Body of pancreas (tissue), 4 donors: ENCODE data around the gene TCOF1. TPM values are rescaled to one million over a fixed set of nuclear protein-coding genes. Genes with fewer than 3 reads are reported as not detected.

ENCODE experiments used
- ATAC-seq: fragments of 150-250 bp; one replicate; pipeline ENCODE4 v1.9.1; 2016
- DNase-seq, 4 donors: peaks; one replicate each; pipeline ENCODE4 v3.0.0-alpha.2; 2019
- H3K27ac ChIP-seq, 4 donors: fragments of 200-600 bp; sonication (generic); 1 replicate in 3 of 4; 2 replicates in 1 of 4; pipeline versions ENCODE4 v1.5.1 to v1.6.1; 2016 to 2019; ENCODE audit warnings: mild to moderate bottlenecking in 1 of 4, mixed read lengths in 1 of 4, moderate library complexity in 1 of 4
- H3K27me3 ChIP-seq, 2 donors: fragments of 200-600 bp; sonication (generic); one replicate each; pipeline ENCODE4 v1.6.0; 2016; ENCODE audit warnings: mild to moderate bottlenecking in 1 of 2
- H3K36me3 ChIP-seq, 2 donors: fragments of 200-600 bp; sonication (generic); replicated peaks in 1 of 2; 2 replicates each; pipeline ENCODE4 v1.5.1; 2016; ENCODE audit warnings: low read depth in 2 of 2; ENCODE audit not compliant: insufficient read depth in 1 of 2
- H3K4me1 ChIP-seq: fragments of 200-600 bp; sonication (generic); one replicate; pipeline ENCODE4 v1.6.0; 2016
- H3K4me3 ChIP-seq, 2 donors: fragments of 200-600 bp; sonication (generic); 1 replicate in 1 of 2; 2 replicates in 1 of 2; pipeline ENCODE4 v1.5.1; 2016 to 2019
- H3K9me3 ChIP-seq, 3 donors: fragments of 200-600 bp; sonication (generic); 1 replicate in 2 of 3; 2 replicates in 1 of 3; pipeline ENCODE4 v1.5.1; 2016
- CTCF ChIP-seq, 7 experiments: fragments of 450-650 bp in 4 of 7; fragments of 200-600 bp in 3 of 7; sonication (generic) in 3 of 7; IDR thresholded peaks; one replicate each; pipeline ENCODE4 v1.5.1; 2016 to 2019; ENCODE audit warnings: antibody characterized with exemption in 7 of 7
- POLR2A ChIP-seq, 3 donors: fragments of 450-650 bp; IDR thresholded peaks; one replicate each; pipeline ENCODE4 v1.6.1; 2016; ENCODE audit warnings: antibody characterized with exemption in 3 of 3, mild to moderate bottlenecking in 2 of 3
- WGBS, 2 donors: methylation state at CpG; one replicate each; pipeline ENCODE4 v1.1.5; 2017; 5-methylcytosine and 5-hydroxymethylcytosine counted together
- intact Hi-C: fragments of 100-400 bp; cut with DNase I; formaldehyde crosslinking; loops from one replicate; pipeline ENCODE4 v1.15.1; 2023
- total RNA-seq, 2 donors: library from RNA; depleted of rRNA; stranded (reverse); fragments of >200 nt; gene quantifications; one replicate each; pipeline ENCODE4 v1.1.0, GENCODE V29; 2016

Gene TCOF1
- total RNA-seq, 2 donors from 2014 or later = 18.9 to 23.4 TPM

- DNase-seq (no peak), ATAC-seq (no peak)
- H3K9me3 ChIP-seq = no peaks in the 10 kb centered on the region
- TF ChIP-seq POLR2A (IDR thresholded peaks at IDR 0.05) (no peak), CTCF (IDR thresholded peaks at IDR 0.05) (no peak)
- no peak overlapping the region for H3K27ac ChIP-seq
- H3K27me3 ChIP-seq = no peaks in the 10 kb centered on the region
- WGBS, 2 donors = 70 to 79% methylated on average over 7 of the region's 7 CpGs
- H3K4me3 ChIP-seq = no peak overlapping the region
- no peaks in the 10 kb centered on the region for H3K4me1 ChIP-seq
- H3K36me3 ChIP-seq = no peaks in the 10 kb centered on the region
- intact Hi-C loops = loop anchor here (10.0 kb wide), 1 partner anchor 176 kb away; the partner anchor contains the start of gene CDX1
Measured at GRCh38 chr5:150340614-150341255, 16.8 kb upstream of the TCOF1 start.

- Histone ChIP-seq H3K27ac (no peak overlapping the region), H3K27me3 (no peaks in the 10 kb centered on the region), H3K36me3 (no peaks in the 10 kb centered on the region), H3K4me1 (no peaks in the 10 kb centered on the region), H3K4me3 (no peak overlapping the region), H3K9me3 (no peaks in the 10 kb centered on the region)
- intact Hi-C loops = loop anchor here (10.0 kb wide), 1 partner anchor 177 kb away; the partner anchor contains the start of gene CDX1
- TF ChIP-seq POLR2A (IDR thresholded peaks at IDR 0.05) = no peak
- TF ChIP-seq CTCF (IDR thresholded peaks at IDR 0.05) = no peak
- DNase-seq = no peak
- WGBS, 2 donors = 79 to 82% methylated on average over 4 of the region's 4 CpGs
- no peak for ATAC-seq
Measured at GRCh38 chr5:150341331-150341730, 16.2 kb upstream of the TCOF1 start.

GRCh38 chr5:150341989-150342388 is 15.5 kb upstream of the TCOF1 start:
- Histone ChIP-seq H3K9me3 (no peaks in the 10 kb centered on the region), H3K27me3 (no peaks in the 10 kb centered on the region), H3K4me3 (no peak overlapping the region), H3K27ac (no peak overlapping the region), H3K36me3 (no peaks in the 10 kb centered on the region), H3K4me1 (no peaks in the 10 kb centered on the region)
- 83 to 94% methylated on average over 1 of the region's 1 CpG for WGBS, 2 donors
- DNase-seq = no peak
- no peak for ATAC-seq
- intact Hi-C loops = loop anchor here (10.0 kb wide), 1 partner anchor 177 kb away; the partner anchor contains the start of gene CDX1
- TF ChIP-seq CTCF (IDR thresholded peaks at IDR 0.05) (no peak), POLR2A (IDR thresholded peaks at IDR 0.05) (no peak)

GRCh38 chr5:150342583-150342982 is 14.9 kb upstream of the TCOF1 start:
- no peaks in the 10 kb centered on the region for H3K27me3 ChIP-seq
- no peak overlapping the region for H3K4me3 ChIP-seq
- no peak for TF ChIP-seq CTCF (IDR thresholded peaks at IDR 0.05)
- TF ChIP-seq POLR2A (IDR thresholded peaks at IDR 0.05) = no peak
- H3K27ac ChIP-seq = no peak overlapping the region
- 95 to 96% methylated on average over 5 of the region's 5 CpGs for WGBS, 2 donors
- intact Hi-C loops = loop anchor here (10.0 kb wide), 1 partner anchor 178 kb away; the partner anchor contains the start of gene CDX1
- no peak for DNase-seq
- ATAC-seq = no peak
- H3K4me1 ChIP-seq = no peaks in the 10 kb centered on the region
- no peaks in the 10 kb centered on the region for H3K9me3 ChIP-seq
- no peaks in the 10 kb centered on the region for H3K36me3 ChIP-seq
